ENCODE data around the gene MKLN1.
"Not testable (repeated sequence)": the region's sequence is repeated elsewhere in the genome, so short reads cannot be mapped to it uniquely, and the experiment has no call there.

MKLN1 gene

GRCh38 chr7:131400681-131401176 is 73.1 kb downstream of the MKLN1 start:
- no peak for DNase-seq (ENCODE audit: low read depth in 2 of 2)

GRCh38 chr7:131401194-131401593 is 73.5 kb downstream of the MKLN1 start:
- no peak for DNase-seq (ENCODE audit: low read depth in 2 of 2)

GRCh38 chr7:131403322-131403721 is 75.6 kb downstream of the MKLN1 start:
- no peak for DNase-seq (ENCODE audit: low read depth in 2 of 2)

- no peak for DNase-seq (ENCODE audit: low read depth in 2 of 2)
These were observed 76.7 kb downstream of the MKLN1 start for GRCh38 chr7:131404226-131404911.

- DNase-seq (ENCODE audit: low read depth in 2 of 2), result no peak
These were observed 81.6 kb downstream of the MKLN1 start for GRCh38 chr7:131409129-131409766.

GRCh38 chr7:131412031-131412430 is 84.4 kb downstream of the MKLN1 start:
- no peak for DNase-seq (ENCODE audit: low read depth in 2 of 2)

GRCh38 chr7:131413711-131414110 is 86.0 kb downstream of the MKLN1 start:
- no peak for DNase-seq (ENCODE audit: low read depth in 2 of 2)

- no peak for DNase-seq (ENCODE audit: low read depth in 2 of 2)
These were observed 96.6 kb downstream of the MKLN1 start for GRCh38 chr7:131424219-131424822.

- no peak for DNase-seq (ENCODE audit: low read depth in 2 of 2)
These were observed 98.3 kb downstream of the MKLN1 start for GRCh38 chr7:131425992-131426391.

GRCh38 chr7:131430826-131431225 is 103.2 kb downstream of the MKLN1 start:
- DNase-seq (ENCODE audit: low read depth in 2 of 2), result not testable (repeated sequence)

GRCh38 chr7:131431289-131431688 is 103.6 kb downstream of the MKLN1 start:
- no peak for DNase-seq (ENCODE audit: low read depth in 2 of 2)

GRCh38 chr7:131431756-131432155 is 104.1 kb downstream of the MKLN1 start:
- DNase-seq (ENCODE audit: low read depth in 2 of 2), result no peak

GRCh38 chr7:131436384-131436783 is 108.7 kb downstream of the MKLN1 start:
- DNase-seq (ENCODE audit: low read depth in 2 of 2), result no peak

- no peak for DNase-seq (ENCODE audit: low read depth in 2 of 2)
These were observed 111.3 kb downstream of the MKLN1 start for GRCh38 chr7:131438969-131439368.

- DNase-seq (ENCODE audit: low read depth in 2 of 2), result no peak
These were observed 115.8 kb downstream of the MKLN1 start for GRCh38 chr7:131443496-131443895.

GRCh38 chr7:131444683-131445082 is 117.0 kb downstream of the MKLN1 start:
- no peak for DNase-seq (ENCODE audit: low read depth in 2 of 2)

- no peak for DNase-seq (ENCODE audit: low read depth in 2 of 2)
These were observed 121.8 kb downstream of the MKLN1 start for GRCh38 chr7:131449373-131449902.

GRCh38 chr7:131454498-131454897 is 126.8 kb downstream of the MKLN1 start:
- DNase-seq (ENCODE audit: low read depth in 2 of 2), result no peak

- no peak for DNase-seq (ENCODE audit: low read depth in 2 of 2)
These were observed 127.3 kb downstream of the MKLN1 start for GRCh38 chr7:131455001-131455400.

- DNase-seq (ENCODE audit: low read depth in 2 of 2), result no peak
These were observed 127.9 kb downstream of the MKLN1 start for GRCh38 chr7:131455546-131455945.

- no peak for DNase-seq (ENCODE audit: low read depth in 2 of 2)
These were observed 128.7 kb downstream of the MKLN1 start for GRCh38 chr7:131456338-131456737.

GRCh38 chr7:131459256-131459655 is 131.6 kb downstream of the MKLN1 start:
- no peak for DNase-seq (ENCODE audit: low read depth in 2 of 2)

- no peak for DNase-seq (ENCODE audit: low read depth in 2 of 2)
These were observed 134.4 kb downstream of the MKLN1 start for GRCh38 chr7:131462059-131462458.
